Tibial nerve (tissue), 3 donors: ENCODE data around the gene CALD1.

Experiments used
- CTCF ChIP-seq, 5 experiments: fragments of 200-600 bp in 3 of 5; fragments of 450-650 bp in 2 of 5; sonication (generic) in 3 of 5; IDR thresholded peaks; one replicate each; pipeline ENCODE4 v1.5.1; 2016 to 2019; ENCODE audit warnings: antibody characterized with exemption in 5 of 5, mild to moderate bottlenecking in 3 of 5, moderate library complexity in 2 of 5
- POLR2A ChIP-seq, 2 donors: fragments of 450-650 bp; IDR thresholded peaks; one replicate each; pipeline ENCODE4 v1.6.1; 2017; ENCODE audit warnings: antibody characterized with exemption in 2 of 2, mild to moderate bottlenecking in 2 of 2, moderate library complexity in 2 of 2

GRCh38 chr7:134792968-134793367 lies 13.5 kb downstream of the CALD1 start:
- TF ChIP-seq CTCF (IDR thresholded peaks at IDR 0.05) (no peak), POLR2A (IDR thresholded peaks at IDR 0.05) (no peak)
